H9 (cell line): ENCODE measurements around the gene RNF5. TPM values are rescaled to one million over a fixed set of nuclear protein-coding genes. Genes with fewer than 3 reads are reported as not detected.
"Not testable (repeated sequence)": the region's sequence is repeated elsewhere in the genome, so short reads cannot be mapped to it uniquely, and the experiment has no call there.

Experiments used
- DNase-seq: peaks from one replicate; pipeline ENCODE4 v3.0.0-alpha.2; 2017
- H2AFZ ChIP-seq: one replicate; pipeline ENCODE4 v1.6.1; 2013; ENCODE audit warnings: mild to moderate bottlenecking, low read length, control low read depth, moderate library complexity
- H2AK5ac ChIP-seq: 2 replicates; pipeline ENCODE4 v1.6.1; 2013; ENCODE audit warnings: low read length, control low read depth, mixed read lengths; ENCODE audit not compliant: insufficient read length
- H2BK120ac ChIP-seq: one replicate; pipeline ENCODE4 v1.6.1; 2013; ENCODE audit warnings: low read depth, mild to moderate bottlenecking, low read length, control low read depth, inconsistent platforms; ENCODE audit not compliant: poor library complexity, severe bottlenecking
- H2BK12ac ChIP-seq: 2 replicates; pipeline ENCODE4 v1.6.1; 2013; ENCODE audit warnings: low read length, control low read depth, mixed read lengths, low read depth; ENCODE audit not compliant: insufficient read length
- H2BK15ac ChIP-seq: 2 replicates; pipeline ENCODE4 v1.6.1; 2013; ENCODE audit warnings: low read depth, low read length, control low read depth
- H2BK20ac ChIP-seq: one replicate; pipeline ENCODE4 v1.6.1; 2013; ENCODE audit warnings: low read depth, mild to moderate bottlenecking, low read length, control low read depth, inconsistent platforms; ENCODE audit not compliant: poor library complexity, severe bottlenecking
- H2BK5ac ChIP-seq: 2 replicates; pipeline ENCODE4 v1.6.1; 2013; ENCODE audit warnings: low read length, control low read depth, mixed read lengths; ENCODE audit not compliant: insufficient read length
- H3K14ac ChIP-seq: 2 replicates; pipeline ENCODE4 v1.6.1; 2013; ENCODE audit warnings: low read length, control low read depth; ENCODE audit not compliant: insufficient read depth
- H3K18ac ChIP-seq: 2 replicates; pipeline ENCODE4 v1.6.1; 2013; ENCODE audit warnings: low read depth, mild to moderate bottlenecking, mixed read lengths, low read length, control low read depth; ENCODE audit not compliant: insufficient read length
- H3K23ac ChIP-seq: 2 replicates; pipeline ENCODE4 v1.6.1; 2013; ENCODE audit warnings: low read length, control low read depth, mixed read lengths, low read depth; ENCODE audit not compliant: insufficient read length
- H3K23me2 ChIP-seq: 2 replicates; pipeline ENCODE4 v1.6.1; 2013; ENCODE audit warnings: low read depth, mild to moderate bottlenecking, mixed read lengths, low read length, control low read depth; ENCODE audit not compliant: insufficient read length, poor library complexity, severe bottlenecking
- H3K27ac ChIP-seq: 2 replicates; pipeline ENCODE4 v1.5.1; 2013; ENCODE audit warnings: low read length, control low read depth, mixed read lengths, low read depth; ENCODE audit not compliant: insufficient read length
- H3K27me3 ChIP-seq: 2 replicates; pipeline ENCODE4 v1.6.1; 2013; ENCODE audit warnings: low read length, control low read depth, inconsistent platforms; ENCODE audit not compliant: insufficient read depth
- H3K4ac ChIP-seq: 2 replicates; pipeline ENCODE4 v1.6.1; 2013; ENCODE audit warnings: low read depth, mild to moderate bottlenecking, control low read depth, inconsistent platforms, low read length, moderate library complexity
- H3K4me1 ChIP-seq: 2 replicates; pipeline ENCODE4 v1.6.1; 2013; ENCODE audit warnings: low read length, control low read depth, inconsistent platforms; ENCODE audit not compliant: insufficient read depth
- H3K4me2 ChIP-seq: 2 replicates; pipeline ENCODE4 v1.6.1; 2013; ENCODE audit warnings: low read length, control low read depth, mixed read lengths; ENCODE audit not compliant: insufficient read length, insufficient read depth
- H3K56ac ChIP-seq: 2 replicates; pipeline ENCODE4 v1.6.1; 2013; ENCODE audit warnings: low read depth, mild to moderate bottlenecking, mixed read lengths, low read length, control low read depth; ENCODE audit not compliant: insufficient read length
- H3K79me1 ChIP-seq: 2 replicates; pipeline ENCODE4 v1.6.1; 2013; ENCODE audit warnings: low read depth, mild to moderate bottlenecking, moderate library complexity, low read length, control low read depth, inconsistent platforms; ENCODE audit not compliant: insufficient read depth, poor library complexity, severe bottlenecking
- H3K79me2 ChIP-seq: 2 replicates; pipeline ENCODE4 v1.6.1; 2013; ENCODE audit warnings: low read length, control low read depth, inconsistent platforms; ENCODE audit not compliant: insufficient read depth
- H3K9ac ChIP-seq: 2 replicates; pipeline ENCODE4 v1.6.1; 2013; ENCODE audit warnings: low read length, control low read depth, mixed read lengths; ENCODE audit not compliant: insufficient read length; ENCODE audit errors: extremely low read depth
- H3K9me3 ChIP-seq: one replicate; pipeline ENCODE4 v1.6.1; 2013; ENCODE audit warnings: low read depth, low read length, inconsistent platforms; ENCODE audit not compliant: control insufficient read depth
- H3T11ph ChIP-seq: one replicate; pipeline ENCODE4 v1.6.1; 2013; ENCODE audit warnings: mild to moderate bottlenecking, low read length, control low read depth, inconsistent platforms
- H4K20me1 ChIP-seq: one replicate; pipeline ENCODE4 v1.6.1; 2013; ENCODE audit not compliant: control insufficient read depth, insufficient read length, insufficient read depth
- H4K5ac ChIP-seq: 2 replicates; pipeline ENCODE4 v1.6.1; 2013; ENCODE audit warnings: low read depth, mild to moderate bottlenecking, mixed read lengths, low read length, control low read depth; ENCODE audit not compliant: insufficient read length
- H4K8ac ChIP-seq: replicated peaks from 2 replicates; pipeline ENCODE4 v1.6.1; 2013; ENCODE audit warnings: low read length, control low read depth, mixed read lengths, low read depth; ENCODE audit not compliant: insufficient read length
- H4K91ac ChIP-seq: 2 replicates; pipeline ENCODE4 v1.6.1; 2013; ENCODE audit warnings: low read depth, mild to moderate bottlenecking, moderate library complexity, mixed read lengths, low read length, control low read depth; ENCODE audit not compliant: insufficient read length
- H3K27ac Mint-ChIP-seq, 3 experiments: 2 replicates in 2 of 3; 3 replicates in 1 of 3; pipeline ENCODE4 v1.8.0; 2020 to 2021; ENCODE audit warnings: mixed read lengths in 3 of 3, mild to moderate bottlenecking in 1 of 3, moderate library complexity in 1 of 3
- H3K27me3 Mint-ChIP-seq: 2 replicates; pipeline ENCODE4 v1.8.0; 2021; ENCODE audit warnings: low read depth, mild to moderate bottlenecking, moderate library complexity, mixed read lengths
- H3K36me3 Mint-ChIP-seq, 3 experiments: 2 replicates in 2 of 3; 3 replicates in 1 of 3; pipeline ENCODE4 v1.8.0; 2020 to 2021; ENCODE audit warnings: low read depth in 3 of 3, mixed read lengths in 3 of 3; ENCODE audit not compliant: insufficient read depth in 1 of 3
- H3K4me1 Mint-ChIP-seq, 2 experiments: 2 replicates each; pipeline ENCODE4 v1.8.0; 2020; ENCODE audit warnings: mixed read lengths in 2 of 2
- H3K4me3 Mint-ChIP-seq, 2 experiments: 2 replicates in 1 of 2; 3 replicates in 1 of 2; pipeline ENCODE4 v1.8.0; 2020 to 2021; ENCODE audit warnings: mild to moderate bottlenecking in 2 of 2, mixed read lengths in 2 of 2, moderate library complexity in 1 of 2
- H3K9me3 Mint-ChIP-seq, 2 experiments: 2 replicates in 1 of 2; 3 replicates in 1 of 2; pipeline ENCODE4 v1.8.0; 2020; ENCODE audit warnings: mild to moderate bottlenecking in 2 of 2, mixed read lengths in 2 of 2, moderate library complexity in 1 of 2
- WGBS: extraction: QIAGEN DNeasy Blood & Tissue Kit; methylation state at CpG from one replicate; pipeline ENCODE4 v1.1.7; 2013; ENCODE audit warnings: missing lambda C conversion rate, low lambda C conversion rate, mixed read lengths; ENCODE audit not compliant: insufficient read length; ENCODE audit errors: extremely low coverage; 5-methylcytosine and 5-hydroxymethylcytosine counted together
- total RNA-seq: library from RNA; stranded (reverse); gene quantifications from 2 replicates; pipeline ENCODE4 v1.2.1, GENCODE V29; 2021
- TF ChIP-seq, protein P1 (sequence below): fragments of 200-600 bp; sonication (generic); conservative IDR thresholded peaks from 3 replicates; pipeline ENCODE4 v1.8.0; 2021; ENCODE audit warnings: antibody characterized with exemption, mild to moderate bottlenecking

Gene RNF5
- total RNA-seq, 1 experiment from 2014 or later = 116 TPM

DNA sequence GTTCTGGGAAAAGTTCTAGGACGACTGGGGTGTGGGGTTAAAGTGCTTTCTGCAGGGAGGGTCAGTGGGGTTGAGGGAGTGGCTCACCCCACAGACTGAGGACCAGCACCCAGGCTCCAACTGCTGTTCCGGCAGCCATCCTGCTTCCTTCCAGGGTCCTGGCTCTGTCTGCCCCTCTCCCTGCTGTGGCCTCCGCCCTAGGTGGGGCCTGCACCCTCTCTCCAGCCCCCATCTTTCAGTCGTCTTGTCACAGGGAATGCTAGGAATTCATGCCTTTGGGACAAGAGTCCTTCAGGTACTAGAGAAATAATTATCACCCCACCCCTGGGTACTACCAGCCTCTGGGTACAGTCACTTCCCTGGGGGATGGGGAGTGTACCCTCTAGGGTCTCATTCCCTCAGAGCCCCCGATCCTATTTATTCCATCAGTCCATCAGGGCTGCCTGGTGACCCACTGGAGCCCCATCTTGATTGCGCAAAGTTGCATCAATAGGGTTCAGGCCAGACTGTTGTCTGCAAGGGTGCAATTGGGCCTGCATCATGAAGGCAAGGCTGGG is 6.0 kb downstream of the RNF5 start, which contains the start of gene AGER:
TSS of gene AGER (minus strand) at position 170 of the 557 bp plus-strand sequence. CDS start at position 139, 31 bp downstream.
- H4K5ac ChIP-seq = no peak within 1 kb of the TSS
- H4K91ac ChIP-seq = no peak within 1 kb of the TSS
- no peaks in the 10 kb centered on the region for H3K9me3 ChIP-seq
- no peak within 1 kb of the TSS for H3K18ac ChIP-seq
- TF ChIP-seq, protein P1, sequence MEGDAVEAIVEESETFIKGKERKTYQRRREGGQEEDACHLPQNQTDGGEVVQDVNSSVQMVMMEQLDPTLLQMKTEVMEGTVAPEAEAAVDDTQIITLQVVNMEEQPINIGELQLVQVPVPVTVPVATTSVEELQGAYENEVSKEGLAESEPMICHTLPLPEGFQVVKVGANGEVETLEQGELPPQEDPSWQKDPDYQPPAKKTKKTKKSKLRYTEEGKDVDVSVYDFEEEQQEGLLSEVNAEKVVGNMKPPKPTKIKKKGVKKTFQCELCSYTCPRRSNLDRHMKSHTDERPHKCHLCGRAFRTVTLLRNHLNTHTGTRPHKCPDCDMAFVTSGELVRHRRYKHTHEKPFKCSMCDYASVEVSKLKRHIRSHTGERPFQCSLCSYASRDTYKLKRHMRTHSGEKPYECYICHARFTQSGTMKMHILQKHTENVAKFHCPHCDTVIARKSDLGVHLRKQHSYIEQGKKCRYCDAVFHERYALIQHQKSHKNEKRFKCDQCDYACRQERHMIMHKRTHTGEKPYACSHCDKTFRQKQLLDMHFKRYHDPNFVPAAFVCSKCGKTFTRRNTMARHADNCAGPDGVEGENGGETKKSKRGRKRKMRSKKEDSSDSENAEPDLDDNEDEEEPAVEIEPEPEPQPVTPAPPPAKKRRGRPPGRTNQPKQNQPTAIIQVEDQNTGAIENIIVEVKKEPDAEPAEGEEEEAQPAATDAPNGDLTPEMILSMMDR = no peak
- H4K20me1 ChIP-seq = no peaks in the 10 kb centered on the region
- no peaks in the 10 kb centered on the region for H3K4me1 ChIP-seq
- no peak within 1 kb of the TSS for H3K56ac ChIP-seq
- H3K4ac ChIP-seq = no peak within 1 kb of the TSS
- H2AK5ac ChIP-seq = no peak within 1 kb of the TSS
- no peak within 1 kb of the TSS for H3K4me2 ChIP-seq
- H3K79me1 ChIP-seq = no peaks in the 10 kb centered on the region
- no peaks in the 10 kb centered on the region; the same call in 1 of the 2 replicates for H3K27me3 Mint-ChIP-seq
- no peak within 1 kb of the TSS for H2BK5ac ChIP-seq
- no peaks in the 10 kb centered on the region; a peak in 1 of 5 replicates for H3K9me3 Mint-ChIP-seq
- no peaks in the 10 kb centered on the region for H3K27me3 ChIP-seq
- DNase-seq = no peak
- H3K23me2 ChIP-seq = peaks cover 2% of the 10 kb centered on the region
- no CpG with 5 or more reads among the region's 6 CpGs for WGBS
- no peak within 1 kb of the TSS for H4K8ac ChIP-seq
- peaks cover 31 to 83% (median 70%) of the 10 kb centered on the region in 3 experiments for H3K36me3 Mint-ChIP-seq
- no peak within 1 kb of the TSS for H3K9ac ChIP-seq
- no peak within 1 kb of the TSS for H2BK15ac ChIP-seq
- H3K14ac ChIP-seq = no peak within 1 kb of the TSS
- H2AFZ ChIP-seq = no peak within 1 kb of the TSS
- H3K4me1 Mint-ChIP-seq = peaks cover 18 to 32% of the 10 kb centered on the region in 2 experiments
- H2BK20ac ChIP-seq = no peak within 1 kb of the TSS
- H3K4me3 Mint-ChIP-seq = no peak within 1 kb of the TSS
- no peak within 1 kb of the TSS for H3K23ac ChIP-seq
- H3T11ph ChIP-seq = no peak within 1 kb of the TSS
- peaks cover 3% of the 10 kb centered on the region; the same call in 1 of the 2 replicates for H3K79me2 ChIP-seq
- no peak within 1 kb of the TSS for H2BK120ac ChIP-seq
- H2BK12ac ChIP-seq = no peak within 1 kb of the TSS
- peak within 1 kb of the TSS in 1 of 3 experiments; percentile 19; a peak in 2 of 7 replicates for H3K27ac Mint-ChIP-seq
- no peak within 1 kb of the TSS for H3K27ac ChIP-seq

DNA sequence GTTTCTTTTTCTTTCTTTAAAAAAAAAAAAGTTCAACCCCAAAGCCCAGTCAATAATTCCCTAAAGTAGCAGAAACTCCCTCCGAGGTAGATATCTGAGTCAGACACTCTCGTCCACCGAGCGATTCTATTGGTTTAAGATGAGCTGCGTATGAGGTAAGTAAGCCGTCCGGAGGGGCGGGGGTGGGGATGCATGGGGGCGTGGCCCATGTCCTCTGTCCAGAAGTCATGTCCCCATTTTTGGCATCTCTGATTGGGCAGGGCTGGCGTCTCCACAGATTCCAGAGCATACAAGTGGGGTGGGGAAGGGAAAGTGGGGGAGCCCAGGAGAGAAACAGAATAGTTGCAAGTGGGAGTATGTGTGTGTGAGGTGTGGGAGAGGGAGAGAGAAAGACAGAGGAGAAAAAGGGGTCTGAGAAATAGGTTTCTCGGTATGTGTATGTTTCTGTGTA is 7.5 kb downstream of the RNF5 start:
- H3K4ac ChIP-seq, H2BK12ac ChIP-seq, H3K4me1 ChIP-seq, H4K20me1 ChIP-seq, H3K14ac ChIP-seq, H2BK15ac ChIP-seq, H4K91ac ChIP-seq, H3T11ph ChIP-seq, H3K27me3 ChIP-seq, H3K56ac ChIP-seq, H3K27me3 Mint-ChIP-seq, H4K8ac ChIP-seq, H3K4me2 ChIP-seq, H3K23ac ChIP-seq, H4K5ac ChIP-seq, H2AFZ ChIP-seq, H3K27ac ChIP-seq, H2BK20ac ChIP-seq, H2AK5ac ChIP-seq, H3K23me2 ChIP-seq, H3K9me3 ChIP-seq, H3K18ac ChIP-seq, H3K79me1 ChIP-seq, H2BK5ac ChIP-seq, H3K79me2 ChIP-seq, H3K9ac ChIP-seq, H2BK120ac ChIP-seq, H3K9me3 Mint-ChIP-seq: not testable (repeated sequence)
- peak overlapping the region; percentile 32 to 90 (median 90); a peak in 5 of 7 replicates for H3K27ac Mint-ChIP-seq
- peaks cover 20 to 68% (median 54%) of the 10 kb centered on the region in 3 experiments; a peak in 6 of 7 replicates for H3K36me3 Mint-ChIP-seq
- peaks cover 19 to 34% of the 10 kb centered on the region in 2 experiments for H3K4me1 Mint-ChIP-seq
- peak; percentile 88 for DNase-seq
- no CpG with 5 or more reads among the region's 11 CpGs for WGBS
- peak overlapping the region; percentile 33 to 56; a peak in 3 of 5 replicates for H3K4me3 Mint-ChIP-seq
